ENCODE measurements around the gene GNAT2.

DNA sequence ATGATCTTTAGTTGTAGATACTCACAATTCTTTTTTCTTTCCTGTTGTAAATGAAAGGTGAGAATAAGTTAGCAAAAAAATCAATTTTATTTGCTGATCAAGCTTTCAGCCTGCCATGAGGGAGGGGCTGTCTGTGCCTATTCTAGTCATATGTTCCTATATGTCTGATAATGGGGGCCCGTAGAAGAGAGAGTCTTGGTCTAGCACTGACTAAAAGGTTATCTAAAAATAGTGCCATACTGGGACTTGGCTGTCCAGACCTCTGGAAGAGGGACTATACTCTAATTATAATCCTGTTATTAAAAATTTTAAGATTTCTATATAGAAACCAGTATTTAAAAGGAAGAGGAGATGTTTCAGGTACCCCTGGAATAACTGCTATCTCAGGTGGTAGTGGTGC is 52.4 kb downstream of the GNAT2 start:
- TF ChIP-seq POLR2A (IDR thresholded peaks at IDR 0.05) (no peak), CTCF (IDR thresholded peaks at IDR 0.05) (no peak), EP300 (IDR thresholded peaks at IDR 0.05) (no peak), POLR2AphosphoS5 (IDR thresholded peaks at IDR 0.05) (no peak)

All from upper lobe of left lung (tissue), 4 donors.